ENCODE measurements around the gene FOXD2.

Gene FOXD2

DNA sequence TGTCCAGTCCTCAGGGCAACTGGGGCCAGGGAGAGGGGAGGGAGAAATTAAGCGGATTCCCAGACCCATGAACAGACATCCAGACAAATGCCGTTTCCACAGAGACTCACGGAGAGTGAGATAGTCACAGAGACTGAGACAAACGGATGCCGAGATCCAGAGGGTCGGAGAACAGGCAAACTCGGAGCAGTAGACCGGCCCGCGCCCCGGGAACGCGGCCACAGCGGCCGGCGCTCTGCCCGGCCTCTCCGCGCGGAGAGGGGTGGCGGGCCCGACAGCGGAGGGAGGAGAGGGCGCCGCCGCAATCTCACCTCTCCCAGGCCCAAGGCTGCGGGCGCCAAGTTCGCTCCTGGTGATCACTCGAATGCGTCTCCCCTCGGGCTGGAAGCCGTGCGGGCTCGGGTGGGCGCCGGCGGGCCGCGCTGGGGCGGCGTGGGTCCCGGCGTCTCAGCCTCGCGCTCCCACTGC, 831 bp upstream of the FOXD2 start:
- no peak for DNase-seq
- intact Hi-C loops (cut with DNase I): loop anchor here (5.0 kb wide), 1 partner anchor 275 kb away; no protein-coding TSS in a partner anchor

DNA sequence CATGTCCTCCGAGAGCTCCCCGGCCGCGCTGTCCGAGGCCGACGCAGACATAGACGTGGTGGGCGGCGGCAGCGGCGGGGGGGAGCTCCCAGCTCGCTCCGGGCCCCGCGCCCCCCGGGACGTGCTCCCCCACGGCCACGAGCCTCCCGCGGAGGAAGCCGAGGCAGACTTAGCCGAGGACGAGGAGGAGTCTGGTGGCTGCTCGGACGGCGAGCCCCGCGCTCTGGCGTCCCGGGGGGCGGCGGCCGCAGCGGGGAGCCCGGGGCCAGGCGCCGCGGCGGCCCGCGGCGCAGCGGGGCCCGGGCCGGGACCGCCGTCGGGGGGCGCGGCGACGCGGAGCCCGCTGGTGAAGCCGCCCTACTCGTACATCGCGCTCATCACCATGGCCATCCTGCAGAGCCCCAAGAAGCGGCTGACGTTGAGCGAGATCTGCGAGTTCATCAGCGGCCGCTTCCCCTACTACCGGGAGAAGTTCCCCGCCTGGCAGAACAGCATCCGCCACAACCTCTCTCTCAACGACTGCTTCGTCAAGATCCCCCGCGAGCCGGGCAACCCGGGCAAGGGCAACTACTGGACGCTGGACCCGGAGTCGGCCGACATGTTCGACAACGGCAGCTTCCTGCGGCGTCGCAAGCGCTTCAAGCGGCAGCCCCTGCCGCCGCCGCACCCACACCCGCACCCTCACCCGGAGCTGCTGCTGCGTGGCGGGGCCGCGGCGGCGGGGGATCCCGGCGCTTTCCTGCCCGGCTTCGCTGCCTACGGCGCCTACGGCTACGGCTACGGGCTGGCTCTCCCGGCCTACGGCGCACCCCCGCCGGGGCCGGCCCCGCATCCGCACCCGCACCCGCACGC, 547 bp downstream of the FOXD2 start:
- DNase-seq: no peak
- intact Hi-C loops (cut with DNase I): loop anchor here (5.0 kb wide), 1 partner anchor 274 kb away; no protein-coding TSS in a partner anchor

DNA sequence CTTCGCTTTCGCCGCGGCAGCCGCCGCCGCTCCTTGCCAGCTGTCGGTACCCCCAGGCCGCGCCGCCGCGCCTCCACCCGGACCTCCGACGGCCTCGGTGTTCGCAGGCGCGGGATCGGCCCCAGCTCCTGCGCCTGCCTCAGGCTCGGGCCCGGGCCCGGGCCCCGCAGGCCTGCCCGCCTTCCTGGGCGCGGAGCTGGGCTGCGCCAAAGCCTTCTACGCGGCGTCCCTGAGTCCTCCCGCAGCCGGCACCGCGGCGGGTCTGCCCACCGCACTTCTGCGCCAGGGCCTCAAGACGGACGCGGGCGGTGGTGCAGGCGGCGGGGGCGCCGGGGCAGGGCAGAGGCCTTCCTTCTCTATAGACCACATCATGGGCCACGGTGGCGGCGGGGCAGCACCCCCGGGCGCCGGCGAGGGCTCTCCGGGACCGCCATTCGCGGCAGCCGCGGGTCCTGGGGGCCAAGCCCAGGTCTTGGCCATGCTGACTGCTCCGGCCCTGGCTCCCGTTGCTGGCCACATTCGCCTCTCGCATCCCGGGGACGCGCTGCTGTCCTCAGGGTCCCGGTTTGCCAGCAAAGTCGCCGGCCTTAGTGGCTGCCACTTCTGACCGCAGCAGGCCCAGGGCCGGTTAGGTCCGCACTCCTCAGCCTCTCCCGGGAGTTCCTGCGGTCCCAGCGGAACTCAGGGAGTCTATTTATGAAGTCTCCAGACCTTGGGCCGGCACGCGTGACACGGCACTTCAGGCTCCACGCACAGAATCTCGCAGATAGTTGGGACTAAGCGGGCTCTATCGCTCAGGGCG, 1.4 kb downstream of the FOXD2 start:
- intact Hi-C loops (cut with DNase I): loop anchor here (5.0 kb wide), 1 partner anchor 273 kb away; no protein-coding TSS in a partner anchor
- DNase-seq: no peak

DNA sequence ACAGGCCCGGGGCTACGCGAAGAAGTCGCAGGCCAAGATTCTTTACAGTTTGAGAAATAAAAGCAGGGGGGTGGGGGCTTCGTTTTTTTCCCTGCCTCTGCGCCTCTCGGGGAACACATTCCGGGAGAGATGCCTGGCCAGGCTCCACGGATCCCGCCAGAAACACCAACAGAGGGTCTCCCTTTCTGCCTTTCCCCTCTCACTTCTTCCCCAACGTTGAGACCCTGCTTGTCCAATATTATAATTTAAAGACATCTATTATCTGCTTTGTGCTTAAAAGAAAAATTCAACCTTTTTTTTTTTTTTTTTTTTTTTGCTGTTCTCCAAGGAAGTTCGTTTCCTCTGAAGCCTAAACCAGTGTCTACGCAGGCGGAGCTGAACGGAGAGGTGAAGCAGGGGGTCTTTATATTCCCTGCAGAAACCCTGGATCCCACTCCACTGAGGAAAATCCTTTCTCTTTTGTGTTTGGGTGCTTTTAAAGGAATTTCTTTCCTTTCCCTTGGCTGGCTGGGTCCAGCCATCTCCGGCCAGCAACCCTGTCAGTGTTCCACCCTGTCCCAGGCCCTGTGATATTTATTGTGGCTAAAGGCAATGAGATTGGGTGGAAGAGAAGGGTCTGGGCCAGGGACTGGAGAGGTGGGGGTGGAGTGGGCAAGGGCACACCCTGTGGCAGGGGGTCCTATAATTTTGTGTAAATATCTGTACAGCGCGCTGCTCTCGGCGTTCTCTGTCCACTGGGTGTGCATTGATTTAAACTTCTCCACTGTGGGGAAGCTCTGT, 2.2 kb downstream of the FOXD2 start:
- DNase-seq: no peak
- intact Hi-C loops (cut with DNase I): loop anchor here (5.0 kb wide), 1 partner anchor 272 kb away; no protein-coding TSS in a partner anchor

DNA sequence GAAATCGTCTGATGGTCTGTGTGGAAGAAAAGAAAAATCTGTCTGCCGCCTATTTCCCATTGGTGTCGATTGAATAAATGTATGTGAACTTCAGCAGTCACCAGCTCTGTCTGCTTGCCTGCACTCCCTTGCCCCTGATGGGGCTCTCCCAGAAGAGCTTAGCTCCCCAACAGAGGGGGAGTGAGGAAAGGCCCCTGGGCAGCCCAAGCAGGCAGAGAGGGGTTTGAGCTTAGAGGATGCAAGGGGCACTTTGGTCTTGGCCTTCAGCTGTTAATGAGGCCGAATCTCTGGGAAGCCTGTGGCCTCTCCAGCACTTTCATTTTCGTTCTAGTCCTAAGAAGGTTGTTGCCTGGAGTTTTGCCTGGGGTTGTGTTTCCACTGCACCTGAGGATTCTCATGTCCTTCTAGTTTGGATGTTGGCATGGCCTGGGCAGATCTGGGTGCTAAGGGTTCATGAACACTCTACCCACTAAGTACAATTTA, 2.8 kb downstream of the FOXD2 start:
- DNase-seq: no peak
- intact Hi-C loops (cut with DNase I): no loop called here

DNA sequence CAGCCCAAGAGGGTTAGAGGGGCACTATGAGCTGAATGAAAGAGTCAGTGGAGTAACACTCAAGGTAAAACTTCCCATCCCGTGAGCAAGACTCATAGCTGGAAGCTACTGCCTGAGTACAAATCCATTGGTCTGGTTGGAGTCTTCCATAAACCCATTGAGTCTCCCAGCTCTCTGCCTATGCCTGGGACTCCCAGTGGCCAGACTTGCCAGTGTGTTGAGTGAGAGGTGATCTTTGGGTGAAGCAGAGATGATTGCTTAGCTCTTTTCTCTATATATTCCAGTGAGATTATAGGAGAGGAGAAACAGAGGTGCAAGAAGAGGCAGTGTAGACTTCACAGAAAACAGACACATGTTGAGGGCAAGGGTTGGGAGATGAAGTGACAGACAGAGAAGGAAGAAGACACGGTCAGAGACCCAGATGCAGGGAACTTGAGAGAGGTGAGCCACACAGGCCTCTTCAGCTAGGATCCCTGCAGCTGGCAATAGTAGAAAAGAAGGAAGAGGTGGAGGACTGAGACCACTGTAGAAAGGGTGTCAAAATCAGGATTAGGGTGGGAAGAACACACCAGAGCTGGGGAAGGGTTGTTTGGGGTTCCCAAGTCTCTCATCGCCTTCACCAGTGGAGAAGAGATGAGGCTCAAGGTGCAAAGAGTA, 3.7 kb downstream of the FOXD2 start:
- no peak for DNase-seq
- intact Hi-C loops (cut with DNase I): no loop called here

DNA sequence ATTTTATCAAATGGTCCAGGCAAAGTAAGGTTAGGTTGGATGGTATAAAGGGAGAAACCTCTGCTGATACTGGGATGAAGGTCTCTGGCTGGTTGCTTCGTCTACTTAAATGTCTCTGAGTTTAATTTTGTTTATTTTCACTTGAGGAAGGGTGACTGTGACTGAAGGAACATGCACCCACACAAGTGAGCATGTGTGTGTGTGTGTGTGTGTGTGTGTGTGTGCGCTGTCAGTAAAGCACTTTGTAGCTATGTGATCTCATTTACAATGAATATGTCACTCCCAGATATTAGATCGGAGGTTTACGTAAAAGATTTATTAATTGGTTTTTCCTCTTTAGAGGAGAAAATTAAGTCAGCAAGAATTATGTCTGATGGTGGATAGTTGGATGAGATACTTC, 4.4 kb downstream of the FOXD2 start:
- DNase-seq: no peak
- intact Hi-C loops (cut with DNase I): no loop called here

DNA sequence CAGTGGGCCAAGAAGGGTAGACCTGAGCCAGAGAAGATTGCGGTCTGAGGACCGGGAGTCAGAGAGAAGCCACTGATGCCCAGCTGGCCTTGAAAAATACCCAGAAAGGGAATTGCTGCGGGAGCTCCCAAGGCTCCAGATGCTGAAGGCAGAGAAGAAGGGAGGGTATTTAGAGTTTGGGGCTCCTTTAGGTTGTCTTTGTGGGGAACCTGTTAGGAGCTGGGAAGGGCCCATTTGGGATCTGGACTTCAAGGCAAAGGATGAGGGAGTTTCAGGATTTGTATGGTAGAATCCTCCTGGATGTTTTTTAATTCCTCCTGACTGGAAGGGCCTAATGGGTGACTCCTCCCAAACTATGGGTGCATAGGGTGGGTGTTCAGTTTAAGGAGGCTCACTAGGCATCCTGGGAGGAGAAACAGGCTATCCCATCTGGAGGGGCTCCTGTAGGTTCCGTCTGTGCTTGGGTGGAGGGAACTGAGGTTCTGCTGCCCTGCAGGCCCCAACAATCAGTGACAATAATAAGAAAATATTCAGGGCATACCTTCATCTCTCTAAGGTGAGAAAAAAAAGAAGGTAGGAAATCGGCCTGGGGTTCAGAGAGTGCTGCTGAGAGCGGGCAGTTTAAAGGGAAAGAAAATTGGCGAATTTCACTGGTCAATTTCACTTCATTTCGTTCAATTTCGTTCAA, 5.1 kb downstream of the FOXD2 start:
- DNase-seq: no peak
- intact Hi-C loops (cut with DNase I): no loop called here

DNA sequence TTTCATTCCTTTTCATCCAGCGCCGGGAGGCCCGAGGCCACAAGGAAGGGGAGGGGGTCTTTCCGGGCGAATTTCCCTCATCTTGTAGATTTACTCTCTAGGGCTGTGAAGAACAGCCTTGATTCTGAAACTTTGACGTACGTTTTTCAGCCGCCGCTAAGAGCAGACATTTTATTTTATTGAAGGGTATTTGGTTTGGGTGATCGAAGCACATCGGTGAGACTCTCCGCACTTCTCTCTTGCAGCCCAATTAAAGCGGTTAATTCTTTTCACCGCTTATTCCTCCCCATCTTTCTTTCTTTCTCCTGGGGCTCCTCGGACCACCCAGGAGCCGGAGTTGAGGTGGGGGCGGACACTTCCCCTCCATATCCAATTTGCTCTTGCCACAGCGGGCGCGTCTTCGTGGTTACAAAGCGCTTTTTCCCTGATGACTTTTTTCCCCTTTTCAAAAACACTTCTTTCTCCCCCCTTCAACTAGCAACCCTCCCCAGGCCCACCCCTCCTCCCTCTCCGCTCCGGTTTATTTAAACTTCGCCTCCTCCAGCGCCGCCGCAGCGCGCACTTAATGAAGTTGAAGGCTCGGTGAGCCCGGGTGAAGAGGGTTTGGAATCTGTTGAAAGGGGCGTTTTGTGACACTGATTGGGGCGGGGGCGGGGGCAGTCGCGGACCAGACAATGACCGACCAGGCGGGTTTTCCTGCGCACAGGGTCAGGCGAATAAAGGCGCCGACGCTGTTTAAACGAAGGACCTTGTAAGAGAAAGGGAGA, 5.9 kb downstream of the FOXD2 start:
- no peak for DNase-seq
- intact Hi-C loops (cut with DNase I): no loop called here

DNA sequence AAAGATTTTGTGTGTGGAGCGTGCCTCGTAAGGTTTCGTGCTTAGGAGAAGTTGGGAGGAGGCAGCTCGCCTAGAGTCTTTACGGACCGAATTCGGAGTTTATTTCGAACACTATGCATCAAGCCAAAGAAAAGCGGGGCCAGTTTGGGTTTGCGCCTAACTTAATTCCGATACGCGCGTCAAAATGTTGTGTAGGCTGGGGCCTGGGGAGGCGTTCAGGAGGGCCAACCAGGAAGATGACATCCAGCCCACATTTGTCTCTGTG, 6.4 kb downstream of the FOXD2 start:
- intact Hi-C loops (cut with DNase I): no loop called here

DNA sequence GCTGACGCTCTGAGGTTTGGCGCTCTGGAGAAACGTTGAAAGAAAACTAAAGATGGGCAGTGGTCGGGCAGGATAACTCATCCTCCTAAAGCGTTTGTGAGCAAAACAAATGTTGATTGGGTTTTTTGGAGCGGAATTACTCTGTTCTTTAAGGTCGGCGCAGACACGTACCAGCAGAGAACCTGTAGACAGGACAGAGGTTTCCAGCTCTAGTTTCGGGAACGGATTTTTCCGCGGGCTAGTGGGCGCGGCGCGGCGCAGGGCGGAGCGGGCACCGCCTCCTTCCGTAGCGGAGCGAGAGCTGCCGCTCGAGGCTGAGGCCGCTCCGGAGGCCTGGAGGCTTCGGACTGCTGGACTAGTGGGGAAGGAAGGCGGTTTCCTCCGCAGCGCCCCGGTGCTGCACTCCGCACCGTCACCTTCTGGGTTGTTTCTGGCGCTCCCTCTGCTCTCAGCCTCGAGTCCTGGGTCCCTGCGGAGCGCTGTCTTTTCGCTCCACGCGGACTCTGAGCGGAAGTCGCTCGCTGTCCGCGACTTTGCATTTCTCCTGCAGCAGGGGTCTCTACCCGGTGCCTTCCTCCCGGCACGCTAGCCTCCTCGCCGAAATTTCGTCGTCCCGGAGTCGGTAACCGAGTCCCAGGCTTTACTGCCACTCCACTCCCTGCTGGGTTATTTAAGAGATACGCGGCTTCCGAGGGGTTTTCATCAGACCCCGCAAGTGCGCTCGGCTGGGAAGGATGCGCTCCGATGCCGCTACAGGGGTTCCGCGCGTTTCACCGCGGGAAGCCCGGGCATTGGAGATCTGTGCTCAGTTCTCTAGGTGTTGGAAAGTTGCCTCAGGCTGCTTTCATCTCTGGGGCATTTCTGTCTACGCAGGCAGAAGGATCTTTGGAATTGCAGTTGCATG, 7.0 kb downstream of the FOXD2 start:
- intact Hi-C loops (cut with DNase I): no loop called here
- no peak for DNase-seq

More for the DNA sequence above, 6.4 kb downstream of the FOXD2 start:
- DNase-seq: no peak

DNA sequence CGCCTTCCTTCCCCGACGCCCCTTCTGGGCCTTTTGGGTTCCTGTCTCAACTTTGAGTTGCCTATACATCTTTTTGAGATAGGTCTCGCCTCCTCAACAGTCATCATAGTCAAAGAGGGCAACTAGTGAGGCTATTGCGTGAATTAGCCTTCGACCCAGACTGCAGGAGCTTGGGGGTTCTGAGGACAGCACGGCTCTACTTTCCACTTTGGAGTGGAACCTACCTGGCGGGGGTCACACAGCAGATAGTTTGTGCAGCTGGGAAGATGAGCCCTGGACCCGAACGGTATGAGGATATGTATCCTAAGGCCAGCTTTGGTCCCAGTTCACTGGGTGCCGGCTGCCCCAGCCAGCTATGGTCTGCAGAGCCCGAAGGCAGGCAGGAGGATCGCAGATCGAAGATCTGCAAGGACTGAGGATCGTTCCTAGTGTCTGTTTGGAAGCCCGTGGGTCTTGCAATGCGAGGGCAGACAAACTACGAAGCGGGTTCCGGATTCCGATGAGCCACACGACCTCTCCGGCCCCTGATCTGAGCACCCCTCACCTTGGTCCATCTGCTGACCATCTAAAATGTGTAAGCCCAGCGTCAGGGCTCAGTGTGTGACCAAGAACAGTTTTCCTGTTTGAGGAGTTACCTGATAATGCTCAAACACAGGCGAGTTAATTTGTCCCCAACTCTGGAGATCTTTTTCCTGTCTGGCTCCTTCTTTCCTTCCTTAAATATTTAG, 8.1 kb downstream of the FOXD2 start:
- no peak for DNase-seq
- intact Hi-C loops (cut with DNase I): no loop called here

DNA sequence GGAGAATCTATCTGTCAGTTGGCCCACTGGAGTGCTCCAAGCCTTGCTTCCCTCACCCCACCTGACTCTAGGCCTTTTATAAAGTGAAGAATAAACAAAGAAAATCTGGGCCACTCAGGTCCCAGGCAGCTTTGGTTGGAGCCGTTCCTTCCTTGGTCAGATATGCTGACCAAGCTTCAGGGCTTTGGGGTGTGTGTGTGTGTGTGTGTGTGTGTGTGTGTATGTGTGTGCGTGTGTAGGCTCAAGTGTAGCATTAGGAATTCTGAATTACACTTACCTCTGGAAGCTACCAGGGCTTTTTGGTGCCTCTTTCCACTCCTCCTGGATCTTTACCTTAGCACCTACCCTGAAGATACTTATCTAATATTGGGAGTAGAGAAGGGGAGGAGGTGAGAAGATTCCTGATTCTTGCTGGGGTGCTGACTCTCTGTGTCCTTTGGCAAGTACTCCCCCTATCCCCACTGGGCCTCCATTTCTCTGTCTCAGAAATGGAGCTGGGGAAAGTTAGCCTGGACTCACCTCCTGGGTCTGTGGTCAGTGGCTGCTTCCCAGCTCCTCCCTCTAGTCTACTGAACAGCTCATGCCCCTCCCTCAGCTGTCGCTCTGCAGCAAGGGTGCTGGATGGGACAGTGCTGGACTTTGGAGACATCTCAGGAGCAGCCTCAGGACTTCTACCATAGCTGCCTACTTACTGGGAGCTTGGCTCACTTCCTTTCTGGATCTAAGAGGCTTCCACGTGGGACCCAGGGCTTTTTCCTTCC, 10.8 kb downstream of the FOXD2 start:
- intact Hi-C loops (cut with DNase I): no loop called here
- no peak for DNase-seq

DNA sequence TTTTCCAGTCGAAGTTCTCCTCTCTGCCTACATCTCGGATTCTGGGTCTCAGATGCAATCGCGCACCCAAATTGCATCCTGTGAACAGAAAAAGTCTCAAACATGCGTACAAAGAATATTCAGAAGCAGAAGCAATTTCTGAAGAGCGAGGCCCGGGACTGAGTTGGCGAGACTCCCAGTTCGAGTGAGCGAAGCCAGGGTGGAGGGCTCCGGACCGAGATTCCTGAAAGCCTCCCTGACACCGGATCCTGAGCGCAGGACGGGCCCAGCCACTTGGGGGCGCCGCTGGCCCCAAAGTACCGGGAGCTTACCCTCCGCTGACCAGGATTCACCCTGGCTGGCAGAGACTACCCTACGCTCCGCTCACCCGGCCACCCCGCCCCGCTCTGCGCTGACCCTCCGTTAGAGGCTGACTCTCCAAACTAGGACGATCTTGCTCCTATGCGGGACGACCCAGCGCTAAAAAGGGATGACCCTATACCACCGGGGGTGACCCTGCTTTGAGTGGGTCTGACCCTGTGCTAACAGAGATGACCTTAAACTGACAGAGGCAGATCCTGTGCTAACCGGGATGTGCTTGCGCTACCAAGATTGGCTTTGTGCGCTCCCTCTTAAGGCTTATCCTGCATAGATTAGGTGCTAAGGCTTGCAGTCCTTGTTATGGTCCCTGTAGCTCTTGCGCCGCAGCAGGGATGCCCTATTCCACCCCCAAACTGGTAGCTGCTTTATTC, 12.1 kb downstream of the FOXD2 start:
- intact Hi-C loops (cut with DNase I): no loop called here
- DNase-seq: peak in 18 of 42 donors; percentile 6 to 63 (median 28)
